Liver (tissue), 3 donors: Measurements from ENCODE around the gene EMX1.

Experiments used
- CTCF ChIP-seq: fragments of 150-350 bp; IDR thresholded peaks from 2 replicates; pipeline ENCODE4 v1.5.1; 2017; ENCODE audit warnings: improper control_type of control experiment, low read depth, low read length; ENCODE audit not compliant: missing input control
- GABPA ChIP-seq, 2 donors: IDR thresholded peaks in 1 of 2; conservative IDR thresholded peaks in 1 of 2; 2 replicates each; pipeline ENCODE4 v1.6.1; 2016; ENCODE audit warnings: antibody characterized with exemption in 2 of 2, mild to moderate bottlenecking in 1 of 2, moderate library complexity in 1 of 2
- JUND ChIP-seq, 2 donors: IDR thresholded peaks; 2 replicates each; pipeline ENCODE4 v1.6.1; 2016; ENCODE audit warnings: antibody characterized with exemption in 2 of 2
- MAX ChIP-seq: IDR thresholded peaks from 2 replicates; pipeline ENCODE4 v1.6.1; 2016; ENCODE audit warnings: antibody characterized with exemption
- YY1 ChIP-seq: IDR thresholded peaks from 2 replicates; pipeline ENCODE4 v1.6.1; 2016; ENCODE audit warnings: antibody characterized with exemption, mild to moderate bottlenecking
- donor health status: healthy.
- donor health status: healthy.

GRCh38 chr2:72914206-72914559 lies 3.1 kb upstream of the EMX1 start:
- TF ChIP-seq CTCF (no peak), JUND (IDR thresholded peaks at IDR 0.05) (no peak), GABPA (IDR thresholded peaks at IDR 0.05 in 1 of 2, conservative IDR thresholded peaks at IDR 0.05 in 1 of 2) (no peak), YY1 (no peak), MAX (no peak)
